HepG2 (cell line): ENCODE data around the gene OPN3. TPM values are rescaled to one million over a fixed set of nuclear protein-coding genes. Genes with fewer than 3 reads are reported as not detected.

Source experiments
- ATAC-seq: fragments of 200-7000 bp; cut with Tn5 transposase; 3 replicates; pipeline ENCODE4 v1.9.1; 2020; ENCODE audit warnings: mild to moderate bottlenecking, moderate library complexity
- BruUV-seq: library from RNA; stranded (reverse); fragments of 400-500 nt; replicated peaks from 2 replicates; lab custom pipeline; 2021; lab: Mats Ljungman, UMichigan
- CTCF ChIA-PET: fragments of 300-600 bp; formaldehyde crosslinking; extraction: SDS; loops from one replicate; lab custom pipeline; 2021; ENCODE audit warnings: low total read pairs, inconsistent platforms, low intra/inter-chr PET ratio; lab: Yijun Ruan, JAX
- POLR2A ChIA-PET: fragments of 350-600 bp; sonication (Branson Sonifier 250); formaldehyde crosslinking; loops from one replicate; lab custom pipeline; 2020; ENCODE audit warnings: antibody characterized with exemption, inconsistent platforms; lab: Yijun Ruan, JAX
- DNase-seq: peaks from one replicate; pipeline ENCODE4 v3.0.0-alpha.2; 2015; ENCODE audit warnings: low spot score
- FAIRE-seq: peaks from 3 replicates; lab custom pipeline; 2011; peaks lifted over from hg19 to GRCh38; lab: Jason Lieb, UNC
- H2AFZ ChIP-seq: one replicate; pipeline ENCODE4 v1.6.1; 2011; ENCODE audit warnings: low read length, inconsistent platforms
- H3K27ac ChIP-seq: fragments of 300-600 bp; 3 replicates; pipeline ENCODE4 v1.8.0; 2011; ENCODE audit warnings: mixed run types, mild to moderate bottlenecking, mixed read lengths, low read length, inconsistent platforms; ENCODE audit not compliant: insufficient read depth; ENCODE audit errors: extremely low read length
- H3K27me3 ChIP-seq, 2 experiments: fragments of 200-600 bp in 1 of 2; 2 replicates in 1 of 2; 3 replicates in 1 of 2; pipeline versions ENCODE4 v1.6.0 to v1.8.0; 2011; ENCODE audit warnings: low read length in 2 of 2, mild to moderate bottlenecking in 2 of 2, moderate library complexity in 2 of 2, inconsistent platforms in 1 of 2; ENCODE audit not compliant: insufficient read depth in 2 of 2, control insufficient read depth in 1 of 2
- H3K36me3 ChIP-seq, 2 experiments: fragments of 200-600 bp in 1 of 2; replicated peaks in 1 of 2; 2 replicates in 1 of 2; 3 replicates in 1 of 2; pipeline versions ENCODE4 v1.5.1 to v1.8.0; 2011; ENCODE audit warnings: low read length in 2 of 2, inconsistent platforms in 1 of 2; ENCODE audit not compliant: insufficient read depth in 2 of 2, control insufficient read depth in 1 of 2
- H3K4me1 ChIP-seq: 2 replicates; pipeline ENCODE4 v1.5.1; 2012; ENCODE audit warnings: low read length, inconsistent platforms; ENCODE audit not compliant: insufficient read depth
- H3K4me2 ChIP-seq: 2 replicates; pipeline ENCODE4 v1.6.0; 2011; ENCODE audit warnings: low read depth, low read length, inconsistent platforms
- H3K4me3 ChIP-seq, 3 experiments: fragments of 200-600 bp in 1 of 3; sonication (generic), shearing (Covaris generic) in 1 of 3; replicated peaks in 1 of 3; 2 replicates each; pipeline ENCODE4 v1.5.1; 2011 to 2016; ENCODE audit warnings: low read length in 3 of 3, inconsistent platforms in 2 of 3, low read depth in 2 of 3, mild to moderate bottlenecking in 2 of 3, control low read depth in 1 of 3, mixed read lengths in 1 of 3; ENCODE audit not compliant: insufficient read depth in 1 of 3
- H3K79me2 ChIP-seq: one replicate; pipeline ENCODE4 v1.6.1; 2011; ENCODE audit warnings: low read length, inconsistent platforms; ENCODE audit not compliant: insufficient read depth
- H3K9ac ChIP-seq: 2 replicates; pipeline ENCODE4 v1.6.0; 2011; ENCODE audit warnings: mild to moderate bottlenecking, low read depth, low read length, inconsistent platforms; ENCODE audit not compliant: insufficient read depth
- H3K9me3 ChIP-seq: 2 replicates; pipeline ENCODE4 v1.5.1; 2012; ENCODE audit warnings: mild to moderate bottlenecking, low read length
- H4K20me1 ChIP-seq: 2 replicates; pipeline ENCODE4 v1.6.0; 2011; ENCODE audit warnings: inconsistent platforms, mild to moderate bottlenecking, low read length, moderate library complexity; ENCODE audit not compliant: insufficient read depth
- HBP1 ChIP-seq: IDR thresholded peaks from 2 replicates; pipeline ENCODE4 v1.6.1; 2016; ENCODE audit warnings: low read depth, control low read depth
- HMGA1 ChIP-seq: sonication (generic); formaldehyde crosslinking; conservative IDR thresholded peaks from 2 replicates; pipeline ENCODE4 v1.4.0; 2020; ENCODE audit warnings: missing genetic modification reagents
- KDM2A ChIP-seq: sonication (generic); formaldehyde crosslinking; IDR thresholded peaks from 2 replicates; pipeline ENCODE4 v1.4.0; 2020; ENCODE audit warnings: low read depth, missing genetic modification reagents, borderline replicate concordance
- MAFK ChIP-seq, 2 experiments: IDR thresholded peaks in 1 of 2; conservative IDR thresholded peaks in 1 of 2; 2 replicates each; pipeline ENCODE4 v1.6.1; 2011; ENCODE audit warnings: improper control_type of control experiment in 2 of 2, low read length in 2 of 2
- NR2F1 ChIP-seq, 2 experiments: fragments of 450-650 bp in 1 of 2; formaldehyde crosslinking in 1 of 2; IDR thresholded peaks; 2 replicates each; pipeline versions ENCODE4 v1.5.0 to v1.6.1; 2016 to 2020; ENCODE audit warnings: mild to moderate bottlenecking in 1 of 2, missing compliant biosample characterization in 1 of 2, missing genetic modification reagents in 1 of 2, moderate library complexity in 1 of 2
- RXRB ChIP-seq: IDR thresholded peaks from 2 replicates; pipeline ENCODE4 v1.6.1; 2016; ENCODE audit warnings: borderline replicate concordance, missing genetic modification reagents, missing compliant biosample characterization
- THAP11 ChIP-seq: IDR thresholded peaks from 2 replicates; pipeline ENCODE4 v1.6.1; 2016; ENCODE audit warnings: missing biosample characterization, missing genetic modification reagents
- ZBTB4 ChIP-seq: sonication (generic); formaldehyde crosslinking; IDR thresholded peaks from 2 replicates; pipeline ENCODE4 v1.4.0; 2020; ENCODE audit warnings: missing genetic modification reagents, mild to moderate bottlenecking, borderline replicate concordance
- ZNF530 ChIP-seq: sonication (generic); formaldehyde crosslinking; IDR thresholded peaks from 2 replicates; pipeline ENCODE4 v1.5.0; 2020; ENCODE audit warnings: low read depth, mild to moderate bottlenecking, missing genetic modification reagents
- ZNF556 ChIP-seq: sonication (generic); formaldehyde crosslinking; IDR thresholded peaks from 2 replicates; pipeline ENCODE4 v1.4.0; 2020; ENCODE audit warnings: mild to moderate bottlenecking, missing genetic modification reagents, borderline replicate concordance
- ZNF737 ChIP-seq: sonication (generic); formaldehyde crosslinking; IDR thresholded peaks from 2 replicates; pipeline ENCODE4 v1.5.0; 2020; ENCODE audit warnings: missing genetic modification reagents, mild to moderate bottlenecking, borderline replicate concordance
- WGBS: methylation state at CpG from one replicate; pipeline ENCODE4 v1.1.6; 2017; ENCODE audit warnings: low lambda C conversion rate; 5-methylcytosine and 5-hydroxymethylcytosine counted together
- in situ Hi-C: cut with HindIII; loops from 2 replicates; pipeline ENCODE4 v1.10.0; 2017; ENCODE audit warnings: low pct_unique_long_range_greater_than_20kb; ENCODE audit not compliant: extremely low pct_ligation_motif_present
- intact Hi-C: fragments of 100-400 bp; cut with micrococcal nuclease; formaldehyde crosslinking; loops from one replicate; pipeline ENCODE4 v1.10.0; 2022; ENCODE audit not compliant: unreplicated experiment
- polyA plus RNA-seq, 8 experiments: library from polyadenylated mRNA; depleted of rRNA in 3 of 8; stranded (reverse) in 7 of 8; unstranded in 1 of 8; fragments of >200 nt; fragmentation: Illumina TruSeq in 4 of 8; extraction: Trizol in 4 of 8; gene quantifications; 2 replicates each; pipeline versions ENCODE4 v1.2.1 to v1.2.3, GENCODE V29; 2011 to 2016; ENCODE audit warnings: low read depth in 4 of 8, missing spikeins in 1 of 8, mixed read lengths in 1 of 8; ENCODE audit not compliant: insufficient read depth in 1 of 8
- total RNA-seq, 5 experiments: library from RNA; depleted of rRNA; stranded (reverse); fragments of >200 nt; fragmentation: Illumina TruSeq; extraction: Trizol; gene quantifications; 2 replicates each; pipeline ENCODE4 v1.2.3, GENCODE V29; 2016; ENCODE audit warnings: low read depth in 1 of 5

Gene OPN3
- total and polyA plus RNA-seq, 2 of the 13 experiments (the other 11 are each of a cell fraction or from before 2014, with no cell fraction given) = 17.4 to 23.0 TPM

GRCh38 chr1:241555526-241555925 lies 84.6 kb downstream of the OPN3 start:
- no peak overlapping the region for H3K9ac ChIP-seq
- no peaks in the 10 kb centered on the region for H3K9me3 ChIP-seq
- no TSS peak for BruUV-seq
- no peak overlapping the region for H2AFZ ChIP-seq
- in situ Hi-C loops = no loop called here
- intact Hi-C loops = no loop called here
- ChIA-PET CTCF (no interaction called here), POLR2A (no interaction called here)
- no peak overlapping the region for H3K4me2 ChIP-seq
- no peak overlapping the region for H3K4me3 ChIP-seq
- no peaks in the 10 kb centered on the region for H3K79me2 ChIP-seq
- no peaks in the 10 kb centered on the region for H3K27me3 ChIP-seq
- peaks cover 10% of the 10 kb centered on the region; the same call in 1 of the 2 replicates for H3K4me1 ChIP-seq
- FAIRE-seq = no peak
- no peak overlapping the region for H3K27ac ChIP-seq
- WGBS = 75% methylated on average over 3 of the region's 3 CpGs
- H3K36me3 ChIP-seq = no peaks in the 10 kb centered on the region
- ATAC-seq = no peak
- no peak for TF ChIP-seq ZNF556
- TF ChIP-seq ZBTB4 (CRISPR knock-in tag) = no peak
- no peak for TF ChIP-seq MAFK (conservative IDR thresholded peaks at IDR 0.05 in 1 of 2, IDR thresholded peaks at IDR 0.05 in 1 of 2; ENCODE audit: low read length in 2 of 2)
- TF ChIP-seq THAP11 = no peak
- no peak for TF ChIP-seq RXRB (CRISPR knock-in tag)
- TF ChIP-seq NR2F1 (CRISPR knock-in tag; IDR thresholded peaks at IDR 0.05) = no peak
- TF ChIP-seq ZNF737 (CRISPR knock-in tag) = no peak
- no peak for TF ChIP-seq ZNF530
- no peak for TF ChIP-seq HBP1 (CRISPR knock-in tag)
- no peak for TF ChIP-seq KDM2A (CRISPR knock-in tag)
- TF ChIP-seq HMGA1 (CRISPR knock-in tag) = no peak
- DNase-seq = no peak
- H4K20me1 ChIP-seq = no peaks in the 10 kb centered on the region
